Neural cell (in vitro differentiated cells): ENCODE data around the gene PALD1. TPM values are rescaled to one million over a fixed set of nuclear protein-coding genes. Genes with fewer than 3 reads are reported as not detected.

ENCODE experiments used
- H2AFZ ChIP-seq: fragments of 200-600, 300-800 bp; sonication (generic), shearing (Covaris generic); 2 replicates; pipeline ENCODE4 v1.6.0; 2014; ENCODE audit warnings: low read depth, mild to moderate bottlenecking, antibody characterized with exemption, low read length, moderate library complexity
- H3F3A ChIP-seq: fragments of 200-600 bp; shearing (Covaris generic); 2 replicates; pipeline ENCODE4 v1.6.1; 2016; ENCODE audit warnings: mild to moderate bottlenecking, moderate library complexity, mixed read lengths, antibody characterized with exemption, low read length; ENCODE audit not compliant: insufficient read depth, poor library complexity, severe bottlenecking
- H3K27ac ChIP-seq: fragments of 200-600, 300-800 bp; sonication (generic), shearing (Covaris generic); 2 replicates; pipeline ENCODE4 v1.5.1; 2014; ENCODE audit warnings: mild to moderate bottlenecking, low read length, moderate library complexity
- H3K27me3 ChIP-seq: fragments of 300-800, 200-600 bp; sonication (generic), shearing (Covaris generic); 2 replicates; pipeline ENCODE4 v1.6.0; 2014; ENCODE audit warnings: mild to moderate bottlenecking, low read depth, low read length, moderate library complexity; ENCODE audit not compliant: insufficient read depth
- H3K36me3 ChIP-seq: fragments of 300-800, 200-600 bp; sonication (generic), shearing (Covaris generic); 2 replicates; pipeline ENCODE4 v1.5.1; 2014; ENCODE audit warnings: mild to moderate bottlenecking, antibody characterized with exemption, low read length, moderate library complexity; ENCODE audit not compliant: insufficient read depth
- H3K4me2 ChIP-seq: fragments of 300-800, 200-600 bp; sonication (generic), shearing (Covaris generic); 2 replicates; pipeline ENCODE4 v1.6.0; 2014; ENCODE audit warnings: mild to moderate bottlenecking, low read length
- H3K4me3 ChIP-seq: fragments of 300-800, 200-600 bp; sonication (generic), shearing (Covaris generic); 2 replicates; pipeline ENCODE4 v1.5.1; 2014; ENCODE audit warnings: mild to moderate bottlenecking, low read length, moderate library complexity
- H3K79me2 ChIP-seq: fragments of 200-600 bp; shearing (Covaris generic); replicated peaks from 2 replicates; pipeline ENCODE4 v1.6.0; 2014; ENCODE audit warnings: mild to moderate bottlenecking, low read length, moderate library complexity; ENCODE audit not compliant: insufficient read depth
- H3K9ac ChIP-seq: fragments of 300-800, 200-600 bp; sonication (generic), shearing (Covaris generic); 2 replicates; pipeline ENCODE4 v1.6.1; 2016; ENCODE audit warnings: mild to moderate bottlenecking, low read length, mixed read lengths
- H3K9me2 ChIP-seq: fragments of 200-600 bp; shearing (Covaris generic); 2 replicates; pipeline ENCODE4 v1.6.1; 2016; ENCODE audit warnings: mild to moderate bottlenecking, low read length, mixed read lengths; ENCODE audit not compliant: insufficient read depth
- H3K9me3 ChIP-seq: fragments of 200-600, 300-800 bp; sonication (generic), shearing (Covaris generic); 2 replicates; pipeline ENCODE4 v1.6.1; 2016; ENCODE audit warnings: mild to moderate bottlenecking, mixed run types, low read length, moderate library complexity, mixed read lengths
- H4K20me1 ChIP-seq: fragments of 200-600 bp; shearing (Covaris generic); 2 replicates; pipeline ENCODE4 v1.6.1; 2016; ENCODE audit warnings: mild to moderate bottlenecking, mixed run types; ENCODE audit not compliant: insufficient read depth
- CTCF ChIP-seq: fragments of 450-650 bp; IDR thresholded peaks from 2 replicates; pipeline ENCODE4 v1.5.1; 2014; ENCODE audit warnings: antibody characterized with exemption, mild to moderate bottlenecking, moderate library complexity; ENCODE audit not compliant: poor library complexity, severe bottlenecking
- EP300 ChIP-seq: fragments of 450-650 bp; conservative IDR thresholded peaks from 2 replicates; pipeline ENCODE4 v1.6.1; 2014; ENCODE audit warnings: antibody characterized with exemption, mild to moderate bottlenecking, moderate library complexity; ENCODE audit not compliant: poor library complexity, severe bottlenecking
- EZH2 ChIP-seq: fragments of 200-600, 300-800 bp; shearing (Covaris generic), sonication (generic); IDR thresholded peaks from 2 replicates; pipeline ENCODE4 v1.6.1; 2014; ENCODE audit warnings: antibody characterized with exemption, low read length, borderline replicate concordance, mild to moderate bottlenecking; ENCODE audit not compliant: insufficient read depth, poor library complexity, severe bottlenecking
- MXI1 ChIP-seq: fragments of 450-650 bp; conservative IDR thresholded peaks from 2 replicates; pipeline ENCODE4 v1.6.1; 2014; ENCODE audit warnings: antibody characterized with exemption, mild to moderate bottlenecking; ENCODE audit not compliant: poor library complexity, severe bottlenecking
- POLR2AphosphoS5 ChIP-seq: IDR thresholded peaks from 2 replicates; pipeline ENCODE4 v1.6.1; 2012
- RAD21 ChIP-seq: fragments of 450-650 bp; conservative IDR thresholded peaks from 2 replicates; pipeline ENCODE4 v1.6.1; 2014; ENCODE audit warnings: antibody characterized with exemption, mild to moderate bottlenecking, moderate library complexity
- REST ChIP-seq: IDR thresholded peaks from 2 replicates; pipeline ENCODE4 v1.6.1; 2012; ENCODE audit warnings: borderline replicate concordance
- SMC3 ChIP-seq: fragments of 450-650 bp; conservative IDR thresholded peaks from 2 replicates; pipeline ENCODE4 v1.6.1; 2014; ENCODE audit warnings: antibody characterized with exemption, mild to moderate bottlenecking, moderate library complexity; ENCODE audit not compliant: poor library complexity
- TAF1 ChIP-seq: IDR thresholded peaks from 2 replicates; pipeline ENCODE4 v1.6.1; 2012; ENCODE audit warnings: low read depth
- polyA plus RNA-seq: library from polyadenylated mRNA; depleted of rRNA; stranded (reverse); fragments of >200 nt; gene quantifications from 2 replicates; pipeline ENCODE4 v1.2.3, GENCODE V29; 2014

PALD1 gene
- polyA plus RNA-seq, 1 donor from 2014 or later, result 1.1 TPM

- Histone ChIP-seq H3K9me2 (no peaks in the 10 kb centered on the region), H3K9ac (no peak overlapping the region), H3K36me3 (no peaks in the 10 kb centered on the region), H3K9me3 (no peaks in the 10 kb centered on the region), H3K4me3 (no peak overlapping the region), H3K79me2 (no peaks in the 10 kb centered on the region), H2AFZ (no peak overlapping the region), H4K20me1 (no peaks in the 10 kb centered on the region), H3K27me3 (peaks cover 30% of the 10 kb centered on the region), H3F3A (no peaks in the 10 kb centered on the region), H3K4me2 (no peak overlapping the region), H3K27ac (no peak overlapping the region)
- TF ChIP-seq EP300 (no peak), CTCF (no peak), SMC3 (no peak), RAD21 (no peak), MXI1 (no peak), TAF1 (no peak), EZH2 (no peak), REST (no peak), POLR2AphosphoS5 (no peak)
Observed at GRCh38 chr10:70481105-70481504, 2.5 kb downstream of the PALD1 start.

- Histone ChIP-seq H3K36me3 (no peaks in the 10 kb centered on the region), H3K27ac (no peak overlapping the region)
Observed at GRCh38 chr10:70481831-70482530, 3.4 kb downstream of the PALD1 start.

More at GRCh38 chr10:70481831-70482530, 3.4 kb downstream of the PALD1 start:
- H3F3A ChIP-seq, result no peaks in the 10 kb centered on the region
- H3K9ac ChIP-seq, result no peak overlapping the region
- no peaks in the 10 kb centered on the region for H3K79me2 ChIP-seq
- H3K4me2 ChIP-seq, result no peak overlapping the region
- no peaks in the 10 kb centered on the region for H3K9me3 ChIP-seq
- H4K20me1 ChIP-seq, result no peaks in the 10 kb centered on the region
- H3K27me3 ChIP-seq, result peaks cover 25% of the 10 kb centered on the region
- no peak overlapping the region for H3K4me3 ChIP-seq
- no peaks in the 10 kb centered on the region for H3K9me2 ChIP-seq
- no peak overlapping the region for H2AFZ ChIP-seq
- no peak for TF ChIP-seq TAF1
- TF ChIP-seq REST, result no peak
- TF ChIP-seq EZH2, result no peak
- no peak for TF ChIP-seq SMC3
- no peak for TF ChIP-seq RAD21
- no peak for TF ChIP-seq POLR2AphosphoS5
- no peak for TF ChIP-seq CTCF
